H1 (cell line): ENCODE data around the gene LRRC28. TPM values are rescaled to one million over a fixed set of nuclear protein-coding genes. Genes with fewer than 3 reads are reported as not detected.

Experiments
- CTCF ChIA-PET: fragments of 300-600 bp; sonication (Branson Sonifier 250); formaldehyde crosslinking; loops from one replicate; lab custom pipeline; 2021; ENCODE audit not compliant: partially characterized antibody; lab: Charles Lee
- POLR2A ChIA-PET: fragments of 300-600 bp; sonication (Branson Sonifier 250); formaldehyde crosslinking; loops from one replicate; lab custom pipeline; 2021; ENCODE audit warnings: inconsistent platforms; ENCODE audit not compliant: partially characterized antibody; lab: Charles Lee
- DNase-seq, 2 experiments: peaks; one replicate each; pipeline versions ENCODE4 v3.0.0 to v3.0.0-alpha.2; 2010 to 2022; ENCODE audit warnings: low spot score in 2 of 2, low read depth in 1 of 2, mixed read lengths in 1 of 2
- FAIRE-seq: peaks from 2 replicates; lab custom pipeline; 2011; peaks lifted over from hg19 to GRCh38; lab: Jason Lieb, UNC
- H2AFZ ChIP-seq: 2 replicates; pipeline ENCODE4 v1.8.1; 2012; ENCODE audit warnings: low read length, inconsistent platforms
- H2AK5ac ChIP-seq: 2 replicates; pipeline ENCODE4 v1.6.1; 2013; ENCODE audit warnings: low read depth, low read length
- H2BK120ac ChIP-seq: replicated peaks from 2 replicates; pipeline ENCODE3; 2013; ENCODE audit warnings: low read depth, low read length, inconsistent platforms
- H2BK12ac ChIP-seq: 2 replicates; pipeline ENCODE4 v1.6.1; 2013; ENCODE audit warnings: low read depth, low read length
- H2BK15ac ChIP-seq: 2 replicates; pipeline ENCODE4 v1.6.1; 2013; ENCODE audit warnings: low read length
- H2BK20ac ChIP-seq: 2 replicates; pipeline ENCODE4 v1.6.1; 2013; ENCODE audit warnings: low read length
- H2BK5ac ChIP-seq: 2 replicates; pipeline ENCODE4 v1.6.1; 2013; ENCODE audit warnings: low read depth, low read length
- H3K14ac ChIP-seq: 2 replicates; pipeline ENCODE4 v1.6.1; 2013; ENCODE audit warnings: inconsistent platforms; ENCODE audit not compliant: insufficient read length
- H3K18ac ChIP-seq: 2 replicates; pipeline ENCODE4 v1.6.1; 2013; ENCODE audit warnings: low read length; ENCODE audit errors: extremely low read depth
- H3K23ac ChIP-seq: 2 replicates; pipeline ENCODE4 v1.6.1; 2013; ENCODE audit warnings: inconsistent platforms; ENCODE audit not compliant: insufficient read length
- H3K23me2 ChIP-seq: 2 replicates; pipeline ENCODE4 v1.6.1; 2013; ENCODE audit warnings: low read depth, low read length
- H3K27ac ChIP-seq: 2 replicates; pipeline ENCODE4 v1.6.1; 2011; ENCODE audit warnings: low read depth, low read length, inconsistent platforms
- H3K27me3 ChIP-seq, 4 experiments: replicated peaks in 1 of 4; 1 replicate in 1 of 4; 2 replicates in 3 of 4; pipeline versions ENCODE4 v1.6.1 to v1.8.1; 2011 to 2013; ENCODE audit warnings: low read length in 3 of 4, mild to moderate bottlenecking in 3 of 4, inconsistent platforms in 2 of 4, mixed read lengths in 2 of 4, moderate library complexity in 1 of 4; ENCODE audit not compliant: control insufficient read depth in 3 of 4, insufficient read depth in 3 of 4; ENCODE audit errors: extremely low read depth in 1 of 4
- H3K36me3 ChIP-seq, 4 experiments: 2 replicates each; pipeline versions ENCODE4 v1.6.1 to v1.8.1; 2011 to 2013; ENCODE audit warnings: mild to moderate bottlenecking in 4 of 4, low read length in 3 of 4, moderate library complexity in 2 of 4, control low read depth in 1 of 4, inconsistent platforms in 1 of 4; ENCODE audit not compliant: insufficient read depth in 4 of 4, control insufficient read depth in 2 of 4
- H3K4ac ChIP-seq: replicated peaks from 2 replicates; pipeline ENCODE3; 2013; ENCODE audit warnings: low read length, low read depth, mixed read lengths, inconsistent platforms; ENCODE audit not compliant: insufficient read length
- H3K4me1 ChIP-seq, 4 experiments: replicated peaks in 1 of 4; 1 replicate in 1 of 4; 2 replicates in 3 of 4; pipeline versions ENCODE4 v1.6.1 to v1.8.1; 2011 to 2013; ENCODE audit warnings: low read length in 3 of 4, inconsistent platforms in 2 of 4, mixed read lengths in 1 of 4; ENCODE audit not compliant: insufficient read depth in 4 of 4, control insufficient read depth in 3 of 4
- H3K4me2 ChIP-seq, 2 experiments: 2 replicates each; pipeline versions ENCODE4 v1.6.1 to v1.8.1; 2011 to 2013; ENCODE audit warnings: low read depth in 2 of 2, low read length in 2 of 2, control low read depth in 1 of 2, inconsistent platforms in 1 of 2, mild to moderate bottlenecking in 1 of 2; ENCODE audit not compliant: insufficient read depth in 1 of 2
- H3K4me3 ChIP-seq, 4 experiments: fragments of 200-600, 300-600 bp in 1 of 4; sonication (generic), shearing (Covaris generic), sonication (Bioruptor Twin) in 1 of 4; 2 replicates each; pipeline versions ENCODE4 v1.5.1 to v1.8.1; 2011 to 2016; ENCODE audit warnings: low read length in 4 of 4, low read depth in 3 of 4, control low read depth in 2 of 4, inconsistent platforms in 2 of 4, mild to moderate bottlenecking in 2 of 4, mixed read lengths in 1 of 4, moderate library complexity in 1 of 4; ENCODE audit not compliant: insufficient read depth in 2 of 4; ENCODE audit errors: extremely low read depth in 1 of 4
- H3K56ac ChIP-seq: replicated peaks from 2 replicates; pipeline ENCODE3; 2013; ENCODE audit warnings: low read depth, mild to moderate bottlenecking, mixed read lengths, low read length, inconsistent platforms; ENCODE audit not compliant: insufficient read length
- H3K79me1 ChIP-seq: 2 replicates; pipeline ENCODE4 v1.6.1; 2013; ENCODE audit warnings: low read depth, low read length, control low read depth
- H3K79me2 ChIP-seq, 2 experiments: 2 replicates each; pipeline versions ENCODE4 v1.6.1 to v1.8.1; 2012 to 2013; ENCODE audit warnings: low read length in 2 of 2, mild to moderate bottlenecking in 2 of 2, inconsistent platforms in 1 of 2; ENCODE audit not compliant: insufficient read depth in 2 of 2, control insufficient read depth in 1 of 2
- H3K9ac ChIP-seq, 4 experiments: replicated peaks in 1 of 4; 1 replicate in 1 of 4; 2 replicates in 3 of 4; pipeline versions ENCODE4 v1.6.1 to v1.8.1; 2011 to 2013; ENCODE audit warnings: low read depth in 3 of 4, low read length in 3 of 4, control low read depth in 2 of 4, mild to moderate bottlenecking in 2 of 4, moderate library complexity in 2 of 4, inconsistent platforms in 1 of 4; ENCODE audit errors: extremely low read depth in 1 of 4
- H3K9me3 ChIP-seq, 2 experiments: 2 replicates each; pipeline versions ENCODE4 v1.6.1 to v1.8.1; 2012 to 2013; ENCODE audit warnings: mild to moderate bottlenecking in 2 of 2, moderate library complexity in 2 of 2, control low read depth in 1 of 2, inconsistent platforms in 1 of 2, low read depth in 1 of 2, low read length in 1 of 2, mixed read lengths in 1 of 2; ENCODE audit not compliant: insufficient read depth in 2 of 2
- H4K20me1 ChIP-seq, 2 experiments: replicated peaks in 1 of 2; 2 replicates each; pipeline versions ENCODE3 to v1.8.1; 2011 to 2013; ENCODE audit warnings: inconsistent platforms in 2 of 2, low read length in 2 of 2, mild to moderate bottlenecking in 1 of 2; ENCODE audit not compliant: insufficient read depth in 2 of 2, control insufficient read depth in 1 of 2
- H4K5ac ChIP-seq: 2 replicates; pipeline ENCODE4 v1.6.1; 2013; ENCODE audit warnings: low read length, low read depth, mixed read lengths, inconsistent platforms; ENCODE audit not compliant: insufficient read length
- H4K8ac ChIP-seq: 2 replicates; pipeline ENCODE4 v1.8.0; 2013; ENCODE audit warnings: mild to moderate bottlenecking, moderate library complexity, low read length, inconsistent platforms; ENCODE audit not compliant: insufficient read depth; ENCODE audit errors: extremely low read depth
- H4K91ac ChIP-seq: replicated peaks from 2 replicates; pipeline ENCODE3; 2013; ENCODE audit warnings: low read length, mixed read lengths, inconsistent platforms; ENCODE audit not compliant: insufficient read length
- POLR2AphosphoS5 ChIP-seq: IDR thresholded peaks from 2 replicates; pipeline ENCODE4 v1.6.1; 2011; ENCODE audit warnings: low read depth, low read length
- RXRA ChIP-seq: IDR thresholded peaks from 2 replicates; pipeline ENCODE4 v1.6.1; 2011; ENCODE audit warnings: low read depth, mild to moderate bottlenecking, low read length, moderate library complexity; ENCODE audit not compliant: insufficient read depth
- YY1 ChIP-seq: IDR thresholded peaks from 2 replicates; pipeline ENCODE4 v1.6.1; 2011; ENCODE audit warnings: low read depth, mild to moderate bottlenecking, low read length
- WGBS, 2 experiments: shearing (Covaris generic) in 1 of 2; methylation state at CpG; one replicate each; pipeline versions ENCODE4 v1.1.6 to v1.1.7; 2013 to 2015; ENCODE audit warnings: low lambda C conversion rate in 2 of 2, mixed read lengths in 2 of 2, inconsistent platforms in 1 of 2, low coverage in 1 of 2, missing lambda C conversion rate in 1 of 2; ENCODE audit not compliant: insufficient replicate concordance in 2 of 2, insufficient coverage in 1 of 2, insufficient read length in 1 of 2; ENCODE audit errors: extremely low coverage in 1 of 2, missing lambda C conversion rate in 1 of 2; 5-methylcytosine and 5-hydroxymethylcytosine counted together
- polyA plus RNA-seq, 7 experiments: library from polyadenylated mRNA; depleted of rRNA in 3 of 7; stranded (reverse) in 5 of 7; unstranded in 2 of 7; fragments of >200 nt in 5 of 7; fragments of 200-250 nt in 2 of 7; gene quantifications; 1 replicate in 5 of 7; 2 replicates in 1 of 7; 4 replicates in 1 of 7; pipeline versions ENCODE4 v1.2.1 to v1.2.3, GENCODE V29; 2011 to 2013; ENCODE audit warnings: missing spikeins in 2 of 7, mixed read lengths in 2 of 7
- total RNA-seq: library from RNA; stranded (reverse); fragmentation: NEBNext Ultra II Directional; extraction: Animal tissue kit (Norgen Biotek cat#: 25700); gene quantifications from 2 replicates; pipeline ENCODE4 v1.2.1, GENCODE V29; 2021

LRRC28 gene
- total and polyA plus RNA-seq, 2 of the 8 experiments (the other 6 are each of a cell fraction or from before 2014, with no cell fraction given): 20.2 to 23.3 TPM

DNA sequence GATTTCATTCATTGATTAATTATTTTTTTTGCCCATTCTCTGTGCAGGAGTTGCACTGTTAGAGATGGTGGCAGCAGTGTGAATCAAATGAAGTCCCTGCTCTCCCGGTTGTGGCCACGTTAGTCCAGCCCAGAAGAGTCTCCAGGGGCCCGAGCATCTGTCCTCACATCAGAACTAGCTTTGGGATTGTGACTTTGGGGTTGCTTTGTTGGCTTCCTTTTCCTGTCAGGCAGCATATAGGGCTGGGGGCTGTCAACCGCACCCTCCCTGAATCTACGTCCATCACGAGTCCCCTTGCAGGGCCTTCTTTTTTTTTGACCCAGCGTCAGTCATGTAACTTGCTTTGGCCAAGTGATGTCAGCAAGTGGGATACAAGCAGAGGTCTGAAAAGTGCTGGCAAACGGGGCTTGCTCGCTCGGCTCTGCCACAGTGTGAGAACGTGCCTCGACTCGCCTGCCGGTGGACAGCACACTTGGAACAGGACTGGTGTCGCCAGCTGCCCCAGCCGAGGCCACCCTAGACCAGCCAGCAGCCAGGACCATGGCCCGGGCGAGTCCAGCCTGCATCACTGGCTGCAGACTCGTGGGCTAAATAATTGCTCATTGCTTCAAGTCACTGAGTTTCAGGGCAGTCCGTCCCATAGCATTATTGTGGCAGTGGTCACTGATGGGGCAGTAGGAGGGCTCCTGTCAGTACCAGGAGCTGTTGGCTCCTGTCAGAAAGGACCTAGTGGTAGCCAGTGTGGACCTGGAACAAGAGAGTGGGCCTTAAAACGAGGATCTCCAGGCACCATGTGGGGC lies 162.9 kb downstream of the LRRC28 start:
- no peak overlapping the region for H2BK15ac ChIP-seq
- H3K27ac ChIP-seq: no peak overlapping the region
- H4K91ac ChIP-seq: no peak overlapping the region
- POLR2A ChIA-PET: no interaction called here
- no peaks in the 10 kb centered on the region for H3K23me2 ChIP-seq
- no peak overlapping the region for H2BK12ac ChIP-seq
- no peaks in the 10 kb centered on the region for H3K79me2 ChIP-seq
- no peaks in the 10 kb centered on the region for H3K36me3 ChIP-seq
- H4K20me1 ChIP-seq: peaks cover 0 to 2% of the 10 kb centered on the region in 2 experiments
- H2AFZ ChIP-seq: no peak overlapping the region
- FAIRE-seq (no peak), DNase-seq (peak in 1 of 2 experiments; percentile 31)
- H3K79me1 ChIP-seq: no peaks in the 10 kb centered on the region
- H3K4me2 ChIP-seq: no peak overlapping the region
- H3K27me3 ChIP-seq: no peaks in the 10 kb centered on the region
- H2AK5ac ChIP-seq: no peak overlapping the region
- H3K4me3 ChIP-seq: no peak overlapping the region
- no peak overlapping the region for H4K5ac ChIP-seq
- no peak overlapping the region for H3K9ac ChIP-seq
- no peak overlapping the region for H2BK20ac ChIP-seq
- no peaks in the 10 kb centered on the region for H3K9me3 ChIP-seq
- 89% methylated on average over 20 of the region's 21 CpGs; no CpG with 5 or more reads in 1 of the 2 experiments for WGBS, 2 experiments
- no peak overlapping the region for H4K8ac ChIP-seq
- no peaks in the 10 kb centered on the region; a peak in 1 of 7 replicates for H3K4me1 ChIP-seq
- H3K56ac ChIP-seq: no peak overlapping the region
- no peak overlapping the region for H2BK5ac ChIP-seq
- H3K14ac ChIP-seq: no peak overlapping the region
- H3K18ac ChIP-seq: no peak overlapping the region
- H3K23ac ChIP-seq: no peak overlapping the region
- no peak overlapping the region for H2BK120ac ChIP-seq
- CTCF ChIA-PET: interaction anchor here (0.9 to 1.7 kb wide), 8 partner anchors 9 to 343 kb away, joined by 3 to 8 read pairs (median 3); no protein-coding TSS in a partner anchor
- no peak overlapping the region for H3K4ac ChIP-seq
- TF ChIP-seq RXRA: no peak
- no peak for TF ChIP-seq YY1
- TF ChIP-seq POLR2AphosphoS5: no peak
